22Rv1 (cell line): ENCODE measurements around the gene GRIP2.

Source experiments
- ZFX ChIP-seq: fragments of 450-650 bp; IDR thresholded peaks from 2 replicates; pipeline ENCODE4 v1.6.1; 2017; ENCODE audit warnings: antibody characterized with exemption, borderline replicate concordance
- TF ChIP-seq, protein P1 (sequence below): fragments of 450-650 bp; IDR thresholded peaks from 2 replicates; pipeline ENCODE4 v1.5.1; 2017; ENCODE audit warnings: mild to moderate bottlenecking

DNA sequence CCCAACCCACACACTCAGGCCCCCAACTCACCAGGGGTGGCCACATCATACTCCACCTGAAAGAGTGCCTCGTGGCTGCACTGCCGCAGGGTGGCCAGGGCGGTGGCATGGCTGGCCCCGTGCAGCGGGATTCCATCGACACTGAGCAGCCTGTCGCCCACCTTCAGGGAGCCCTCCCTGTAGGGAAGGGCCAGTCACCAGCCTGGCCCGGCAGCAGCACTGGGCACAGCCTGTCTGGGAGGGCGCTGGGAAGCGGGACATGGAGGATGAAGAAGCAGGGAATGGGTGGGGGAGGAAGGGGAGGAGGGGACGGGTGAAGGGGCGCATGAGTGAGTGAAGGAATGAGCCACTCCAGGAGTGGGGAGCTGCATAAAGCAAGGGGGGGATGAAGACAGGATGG, 18.5 kb downstream of the GRIP2 start:
- TF ChIP-seq, protein P1, sequence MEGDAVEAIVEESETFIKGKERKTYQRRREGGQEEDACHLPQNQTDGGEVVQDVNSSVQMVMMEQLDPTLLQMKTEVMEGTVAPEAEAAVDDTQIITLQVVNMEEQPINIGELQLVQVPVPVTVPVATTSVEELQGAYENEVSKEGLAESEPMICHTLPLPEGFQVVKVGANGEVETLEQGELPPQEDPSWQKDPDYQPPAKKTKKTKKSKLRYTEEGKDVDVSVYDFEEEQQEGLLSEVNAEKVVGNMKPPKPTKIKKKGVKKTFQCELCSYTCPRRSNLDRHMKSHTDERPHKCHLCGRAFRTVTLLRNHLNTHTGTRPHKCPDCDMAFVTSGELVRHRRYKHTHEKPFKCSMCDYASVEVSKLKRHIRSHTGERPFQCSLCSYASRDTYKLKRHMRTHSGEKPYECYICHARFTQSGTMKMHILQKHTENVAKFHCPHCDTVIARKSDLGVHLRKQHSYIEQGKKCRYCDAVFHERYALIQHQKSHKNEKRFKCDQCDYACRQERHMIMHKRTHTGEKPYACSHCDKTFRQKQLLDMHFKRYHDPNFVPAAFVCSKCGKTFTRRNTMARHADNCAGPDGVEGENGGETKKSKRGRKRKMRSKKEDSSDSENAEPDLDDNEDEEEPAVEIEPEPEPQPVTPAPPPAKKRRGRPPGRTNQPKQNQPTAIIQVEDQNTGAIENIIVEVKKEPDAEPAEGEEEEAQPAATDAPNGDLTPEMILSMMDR: no peak
- no peak for TF ChIP-seq ZFX
